Frontal cortex (tissue), 4 donors: ENCODE data around the gene SH3RF3. TPM values are rescaled to one million over a fixed set of nuclear protein-coding genes. Genes with fewer than 3 reads are reported as not detected.
A peak's percentile ranks its signal among the peaks of the same experiment; 100 is the strongest.

Experiments
- DNase-seq, 2 donors: peaks; one replicate each; pipeline ENCODE4 v3.0.0; 2012; ENCODE audit warnings: low spot score in 2 of 2
- FAIRE-seq: peaks from 2 replicates; lab custom pipeline; 2012; peaks lifted over from hg19 to GRCh38; lab: Jason Lieb, UNC
- total RNA-seq: library from RNA; depleted of rRNA; stranded (reverse); fragments of >200 nt; gene quantifications from one replicate; pipeline ENCODE4 v1.2.3, GENCODE V29; 2014
- donor health status: control.
- donor health status: control.
- donor health status: control.

SH3RF3 gene
- total RNA-seq, 1 donor from 2014 or later: 9.0 TPM

DNA sequence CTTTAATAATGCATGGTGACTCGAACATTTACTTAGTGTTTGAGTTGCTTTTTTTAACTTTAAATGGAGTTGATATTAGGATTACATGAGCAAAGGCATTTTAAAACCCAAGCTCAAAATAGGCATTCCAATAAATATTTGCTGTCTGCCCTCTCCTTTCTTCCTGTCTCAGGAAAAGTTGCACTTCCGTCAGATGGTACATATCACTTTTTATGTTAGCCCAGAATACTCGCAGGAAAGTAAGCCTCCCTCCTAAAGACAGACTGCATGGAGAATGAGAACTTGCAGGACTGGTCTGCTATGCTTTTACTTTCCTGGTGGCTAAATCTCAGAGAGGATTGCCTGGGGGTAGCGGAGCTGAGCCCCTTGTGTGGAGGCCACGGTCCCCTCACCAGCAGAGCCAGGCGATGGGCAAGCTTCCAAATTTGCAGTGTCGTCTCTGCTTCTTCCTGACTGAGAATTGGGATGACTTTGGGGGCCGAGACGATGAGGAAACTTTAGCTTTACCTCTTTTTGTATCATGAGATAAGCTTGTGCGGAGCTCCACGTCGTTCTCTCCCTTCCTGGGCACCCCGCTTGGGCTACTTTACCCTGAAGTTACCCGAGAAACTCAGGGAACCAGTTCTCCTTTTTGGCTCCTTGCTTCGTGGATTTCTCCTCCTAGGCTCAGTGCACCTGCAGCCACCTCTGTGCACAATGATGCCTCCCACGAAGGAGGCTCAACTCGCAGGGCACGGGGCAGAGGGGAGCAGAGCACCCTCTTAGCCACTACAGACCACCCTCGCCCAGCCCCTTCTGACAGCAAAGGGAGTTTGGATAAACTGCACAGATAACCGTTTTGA lies 223.3 kb downstream of the SH3RF3 start:
- DNase-seq (peak in 1 of 2 donors; percentile 1), FAIRE-seq (no peak)

DNA sequence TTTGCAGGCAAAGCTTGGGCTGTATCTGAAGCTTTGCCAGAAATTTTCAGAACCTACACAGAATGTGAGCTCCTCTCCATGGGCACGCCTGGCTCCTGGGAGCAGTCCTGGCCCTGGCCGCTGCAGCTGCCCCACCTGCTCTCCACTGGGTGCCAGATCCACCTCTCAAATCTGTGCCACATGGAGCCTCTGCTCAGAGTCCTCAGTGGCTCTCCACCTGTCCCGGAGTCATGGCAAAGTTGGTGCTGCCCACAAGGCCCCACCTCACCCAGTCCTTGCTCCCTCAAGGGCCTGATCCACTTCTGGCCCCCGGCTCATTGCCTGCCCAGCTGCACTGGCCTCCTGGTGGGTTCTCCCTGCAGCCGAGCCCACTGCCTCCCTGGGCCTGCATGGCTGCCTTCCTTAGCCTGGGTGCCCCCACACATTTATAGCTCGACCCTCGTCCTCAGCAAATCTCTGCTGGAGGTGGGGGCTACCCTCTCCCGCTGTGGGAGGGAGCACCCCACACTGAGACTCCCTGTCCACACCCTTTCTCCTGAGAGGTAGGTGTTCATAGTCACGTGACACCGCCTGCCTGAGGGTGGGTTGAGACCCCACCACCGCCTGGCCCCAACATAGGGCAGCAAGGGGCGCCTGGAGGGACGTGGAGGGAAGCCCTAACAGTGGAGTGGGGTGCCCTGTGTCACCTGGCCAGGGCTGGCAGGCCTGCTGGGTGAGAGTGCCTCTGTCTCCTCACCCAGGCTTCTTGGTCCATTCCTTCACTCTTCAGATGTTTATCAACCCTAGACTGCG lies 224.1 kb downstream of the SH3RF3 start:
- DNase-seq: no peak
- FAIRE-seq: no peak

DNA sequence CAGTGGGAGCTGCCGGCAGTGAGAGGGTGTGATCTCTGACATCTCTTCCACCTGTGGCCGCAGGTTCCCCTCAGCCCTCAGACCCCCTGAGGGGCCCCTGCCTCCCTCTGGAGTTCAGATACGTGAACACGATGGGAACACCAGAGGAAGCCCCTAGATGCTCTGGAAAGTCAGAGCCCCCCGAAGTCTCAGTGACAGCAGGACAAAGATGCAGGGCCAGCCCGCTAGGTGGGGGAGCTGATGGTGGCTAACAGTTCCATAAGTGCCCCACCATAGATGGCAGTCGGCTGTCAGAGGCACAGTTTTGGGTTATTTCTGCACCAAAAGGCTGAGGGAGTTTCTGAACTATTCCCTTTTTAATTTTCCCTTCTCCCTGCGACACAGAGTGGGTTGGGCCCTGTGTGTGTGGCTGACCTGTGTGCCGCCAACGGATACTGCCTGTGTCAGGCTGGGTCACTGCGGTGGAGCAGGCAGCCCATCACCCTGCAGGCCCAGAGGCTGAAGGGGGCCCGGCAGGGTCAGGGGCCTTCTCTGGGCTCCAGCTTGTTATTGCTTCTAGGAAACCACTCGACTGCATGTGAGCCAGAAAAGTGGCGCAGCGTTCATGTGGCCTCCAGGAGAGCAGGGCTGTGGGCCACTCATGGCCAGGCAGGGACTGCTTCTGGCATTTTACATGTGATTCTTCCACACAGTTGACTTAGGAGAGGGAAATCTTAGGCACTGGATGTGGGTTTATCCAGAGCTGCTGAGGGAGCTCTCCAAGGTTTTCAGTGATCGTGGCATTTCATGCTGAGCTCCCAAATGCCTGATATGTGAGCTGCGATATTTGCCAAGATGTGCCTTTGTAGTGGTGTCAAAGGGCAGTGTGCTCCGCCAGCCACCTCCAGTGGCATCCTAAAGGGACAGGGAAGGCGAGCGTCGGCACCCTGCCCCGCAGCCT lies 225.1 kb downstream of the SH3RF3 start:
- no peak for DNase-seq
- FAIRE-seq: no peak

DNA sequence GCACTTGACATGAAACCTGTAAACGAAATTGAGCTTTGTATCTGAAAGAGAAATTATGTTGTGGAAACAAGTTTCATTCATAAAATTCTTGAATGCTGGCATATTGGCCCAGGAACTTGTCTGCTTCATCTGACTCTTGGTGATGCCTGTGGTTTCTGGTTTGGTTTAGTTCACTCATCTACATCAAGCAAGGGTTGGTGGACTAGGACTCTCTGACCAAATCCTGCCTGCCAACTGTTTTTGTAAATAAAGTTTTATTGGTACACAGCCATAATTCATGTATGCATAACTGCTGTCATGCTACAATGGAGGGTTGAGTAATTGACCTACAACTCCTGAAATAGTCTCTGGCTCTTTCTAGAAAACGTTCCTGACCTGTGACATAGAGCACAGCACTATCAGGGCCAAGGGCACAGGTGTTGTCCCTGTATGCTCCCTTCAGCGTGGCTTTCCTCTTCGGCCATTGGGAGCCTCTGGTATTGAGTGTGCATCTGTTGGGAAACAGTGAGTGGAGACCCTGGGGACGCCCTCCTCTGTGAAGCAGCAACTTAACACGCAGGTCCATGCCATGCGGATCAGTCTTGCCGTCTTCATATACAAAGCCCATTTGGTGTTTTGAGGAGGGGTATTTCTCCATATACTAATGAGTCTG lies 226.3 kb downstream of the SH3RF3 start:
- FAIRE-seq (no peak), DNase-seq (no peak)

DNA sequence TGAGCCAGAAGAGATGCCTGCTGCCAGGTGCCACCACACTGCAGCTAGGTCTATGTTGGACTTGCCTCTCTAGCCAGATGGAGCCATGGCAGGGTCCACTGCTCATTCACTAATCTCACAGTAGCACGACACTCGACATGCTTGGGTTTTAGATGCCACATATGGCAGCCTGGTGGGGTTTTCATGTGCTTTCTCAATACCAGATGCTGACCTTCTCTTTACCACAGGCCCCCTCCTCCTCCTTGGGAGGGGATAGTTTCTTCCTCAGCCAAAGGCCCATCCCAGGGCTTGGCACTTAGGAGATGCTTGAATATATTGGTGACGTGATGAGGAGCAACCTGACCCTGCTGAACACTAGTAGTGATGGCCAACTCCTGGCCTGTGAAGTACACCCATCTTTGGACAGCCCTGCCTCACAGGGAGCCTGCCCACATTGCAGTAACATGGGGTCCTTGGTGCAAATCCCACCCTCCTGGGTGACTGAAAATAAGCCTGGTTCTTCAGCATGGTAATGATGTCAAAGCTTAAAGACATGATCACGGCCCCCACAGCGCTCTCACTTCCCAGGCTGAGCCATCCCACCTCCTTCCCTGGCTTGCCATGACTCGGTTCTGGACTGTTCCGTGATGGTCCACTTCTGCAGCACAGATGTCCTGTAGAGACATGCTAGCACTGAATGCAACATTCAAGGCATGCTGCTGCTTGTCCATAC lies 227.5 kb downstream of the SH3RF3 start:
- FAIRE-seq (no peak), DNase-seq (no peak)

DNA sequence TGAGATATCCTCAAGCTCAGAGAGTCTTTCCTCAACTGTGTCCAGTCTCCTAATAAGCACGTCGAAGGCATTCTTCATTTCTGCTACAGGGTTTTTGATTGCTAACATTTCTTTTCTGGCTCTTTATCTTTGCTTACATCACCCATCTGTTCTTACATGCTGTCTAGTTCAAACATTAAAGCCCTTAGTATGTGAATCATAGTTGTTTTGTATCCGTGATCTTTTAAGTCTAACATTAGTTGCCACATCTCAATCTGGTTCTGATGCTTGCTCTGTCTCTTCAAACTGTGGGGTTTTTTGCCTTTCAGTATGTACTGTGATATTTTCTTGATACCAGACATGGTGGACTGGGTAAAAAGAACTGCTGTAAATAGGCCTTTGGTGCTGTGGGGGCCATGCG lies 235.2 kb downstream of the SH3RF3 start:
- FAIRE-seq: no peak
- DNase-seq: no peak

DNA sequence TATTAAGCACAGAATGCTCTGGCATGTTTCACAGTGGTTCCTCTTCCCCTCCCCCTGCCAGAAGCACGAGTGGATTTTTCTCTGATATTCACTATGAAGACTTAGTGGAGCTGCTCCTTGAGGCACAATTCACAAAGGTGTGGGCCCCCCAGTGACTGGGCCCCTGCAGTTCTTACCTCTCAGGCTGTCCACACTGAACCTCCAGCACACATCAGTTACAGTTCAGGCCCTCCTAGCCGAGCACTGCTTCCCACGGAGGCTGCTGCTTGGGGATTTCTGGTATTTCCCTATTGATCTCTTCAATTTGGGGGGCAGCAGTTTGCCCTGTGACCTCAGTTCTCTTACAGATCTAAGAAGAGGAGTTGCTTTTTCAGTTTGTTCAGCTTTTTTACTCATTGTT lies 236.1 kb downstream of the SH3RF3 start:
- DNase-seq: no peak

DNA sequence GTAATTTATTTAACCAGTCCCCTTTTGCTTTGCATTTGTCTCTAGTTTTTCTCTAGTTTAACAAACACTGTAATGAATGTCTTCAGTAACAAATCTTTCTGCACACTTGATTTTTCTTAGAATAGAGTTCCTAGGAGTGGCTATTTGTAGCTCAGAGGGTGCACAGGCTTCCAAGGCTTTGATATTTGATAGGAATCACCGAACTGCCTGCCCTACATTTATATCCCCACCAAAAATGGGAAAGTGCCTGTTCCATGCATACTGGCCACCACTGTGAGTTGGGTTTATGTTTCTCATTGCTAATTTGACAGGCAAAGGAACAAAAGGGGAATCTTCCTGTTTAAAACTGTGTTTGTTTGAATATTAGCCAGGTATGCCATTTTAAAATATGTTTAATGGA lies 238.7 kb downstream of the SH3RF3 start:
- DNase-seq: no peak

More for the DNA sequence above, 236.1 kb downstream of the SH3RF3 start:
- FAIRE-seq: no peak

DNA sequence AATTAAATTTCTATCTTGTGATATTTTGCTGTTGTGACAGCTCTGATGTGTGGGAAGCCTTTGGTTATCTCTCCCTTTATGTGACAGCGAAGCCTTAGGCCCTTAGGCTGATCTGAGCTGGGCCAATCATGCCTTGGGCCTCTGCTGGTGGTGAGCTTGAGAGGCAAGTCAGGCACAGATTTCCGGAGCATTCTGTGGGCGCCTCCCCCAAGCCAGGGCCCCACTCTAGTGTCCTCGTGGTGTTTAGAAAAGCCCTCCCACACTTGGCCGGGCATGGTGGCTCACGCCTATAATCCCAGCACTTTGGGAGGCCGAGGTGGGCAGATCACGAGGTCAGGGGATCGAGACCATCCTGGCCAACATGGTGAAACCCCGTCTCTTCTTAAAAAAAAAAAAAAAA lies 239.8 kb downstream of the SH3RF3 start:
- FAIRE-seq (no peak), DNase-seq (no peak)

More for the DNA sequence above, 238.7 kb downstream of the SH3RF3 start:
- FAIRE-seq: no peak

DNA sequence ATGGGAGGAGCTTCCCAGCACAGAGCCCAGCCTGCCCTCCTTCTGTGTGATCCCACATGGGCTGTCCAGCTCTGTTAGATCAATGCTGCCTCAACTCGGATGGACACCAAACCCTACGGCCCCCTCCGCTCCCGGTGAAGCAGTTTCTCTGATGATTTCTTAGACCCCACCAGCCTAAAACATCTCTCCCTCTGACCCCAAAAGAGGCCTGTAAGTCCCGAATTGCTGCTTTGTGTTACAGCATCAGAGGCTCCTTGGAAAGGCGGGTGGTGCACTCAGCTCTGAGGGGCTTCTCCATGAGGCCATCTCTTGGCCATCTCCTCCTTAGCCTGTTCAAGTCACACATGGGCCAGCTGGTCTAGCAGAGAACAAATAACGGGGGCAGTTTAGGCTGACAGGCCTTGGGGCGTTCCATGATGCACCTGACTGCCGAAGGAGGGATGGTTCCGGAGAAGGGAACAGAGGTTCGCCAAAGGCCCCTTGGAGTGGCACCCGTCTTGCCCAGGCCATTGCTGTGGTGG lies 240.7 kb downstream of the SH3RF3 start:
- FAIRE-seq (no peak), DNase-seq (no peak)

DNA sequence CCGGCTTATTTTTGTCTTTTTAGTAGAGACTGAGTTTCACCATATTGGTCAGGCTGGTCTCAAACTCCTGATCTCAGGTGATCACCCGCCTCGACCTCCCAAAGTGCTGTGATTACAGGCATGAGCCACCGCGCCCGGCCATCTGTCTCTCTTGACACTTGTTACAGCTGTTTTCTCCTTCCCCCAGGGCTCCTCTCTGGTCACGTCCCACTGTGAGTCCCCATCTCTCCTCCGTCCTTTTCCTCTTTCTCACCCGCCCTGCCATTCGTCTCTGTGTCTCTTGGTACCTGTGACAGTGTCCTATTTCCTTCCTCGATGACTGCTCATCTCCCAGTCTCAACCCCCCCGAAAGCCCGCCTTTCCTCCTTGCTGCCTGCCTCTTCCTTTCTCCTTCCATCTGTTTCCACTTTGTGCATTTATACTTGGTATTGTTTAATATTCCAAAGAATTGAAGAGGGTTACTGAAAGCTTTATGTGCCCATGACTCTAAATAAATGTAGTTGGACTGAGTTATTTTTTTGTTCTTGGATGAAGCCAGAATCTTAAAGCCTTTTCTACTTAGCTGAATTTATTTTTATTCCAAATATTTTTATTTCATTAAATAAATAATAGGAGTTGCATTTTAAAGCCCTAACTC lies 241.5 kb downstream of the SH3RF3 start:
- DNase-seq (no peak), FAIRE-seq (no peak)

DNA sequence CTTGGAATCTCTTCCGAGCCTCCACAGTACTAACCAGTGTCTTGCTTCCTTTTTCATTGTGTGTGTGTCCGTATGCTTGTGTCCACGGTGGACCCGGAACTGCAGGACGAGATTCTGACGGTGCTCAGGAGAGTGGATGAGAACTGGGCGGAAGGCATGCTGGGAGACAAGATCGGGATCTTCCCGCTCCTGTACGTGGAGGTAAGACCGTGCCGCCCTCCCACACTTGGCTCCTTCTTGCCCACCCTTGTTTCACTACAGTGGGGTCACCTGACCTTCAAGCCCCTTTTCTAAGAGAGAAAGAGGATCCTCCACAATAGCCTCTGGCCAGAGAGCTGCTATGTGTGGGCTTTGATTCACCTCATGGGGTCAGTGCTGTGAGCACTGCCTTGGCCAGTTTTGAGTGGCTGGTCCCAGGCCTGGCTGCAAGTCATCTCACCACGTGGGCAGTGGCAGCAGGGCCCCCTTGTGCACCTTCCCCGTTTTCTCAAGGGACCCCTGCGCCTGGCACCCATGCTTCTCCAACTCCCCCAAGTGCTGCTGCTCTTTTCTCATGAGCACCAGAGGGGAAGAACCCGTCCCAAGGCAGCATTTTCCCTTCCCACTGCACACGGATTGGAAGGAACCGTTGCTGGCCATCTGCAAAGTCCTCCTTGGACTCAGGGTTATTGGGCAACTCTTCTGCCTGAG lies 242.6 kb downstream of the SH3RF3 start:
- FAIRE-seq (no peak), DNase-seq (no peak)

DNA sequence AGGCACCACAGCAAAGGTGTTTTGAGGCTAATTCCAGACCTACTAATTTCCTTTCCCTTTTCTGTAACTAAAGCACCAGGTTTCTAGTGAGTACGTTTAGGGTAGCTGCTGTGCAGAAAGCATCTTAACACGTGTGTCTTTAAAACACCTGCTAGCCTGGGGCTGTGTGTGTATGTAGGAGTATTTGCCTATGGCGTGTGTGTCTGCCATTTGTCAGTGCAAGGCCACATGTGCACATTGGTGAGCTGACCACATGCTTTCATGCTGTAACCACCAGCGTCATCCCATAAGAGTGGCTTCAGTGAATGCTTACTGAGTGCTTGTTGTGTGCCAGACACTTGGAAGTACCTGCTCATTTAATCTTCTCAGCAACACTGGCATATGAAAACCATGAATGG lies 243.2 kb downstream of the SH3RF3 start:
- no peak for FAIRE-seq
- DNase-seq: no peak

DNA sequence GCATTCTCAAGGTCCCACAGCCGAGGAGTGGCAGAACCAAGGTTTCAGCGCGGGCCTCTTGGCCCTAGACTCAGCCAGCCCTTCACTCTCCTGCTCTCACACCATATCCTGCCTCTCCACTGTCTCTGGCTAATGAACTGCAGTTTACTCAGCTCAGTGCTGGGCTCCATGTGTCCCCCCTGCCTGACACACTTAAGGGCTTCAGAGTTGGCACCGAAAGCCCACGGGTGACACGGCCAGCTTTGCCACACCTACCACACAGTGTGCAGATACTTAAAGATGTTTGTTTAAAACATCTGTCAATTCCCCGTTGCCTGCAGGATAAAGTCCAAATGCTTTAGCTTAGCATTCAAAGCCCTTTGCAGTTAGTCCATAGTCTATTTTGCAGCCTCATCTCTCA lies 243.6 kb downstream of the SH3RF3 start:
- FAIRE-seq (no peak), DNase-seq (no peak)

DNA sequence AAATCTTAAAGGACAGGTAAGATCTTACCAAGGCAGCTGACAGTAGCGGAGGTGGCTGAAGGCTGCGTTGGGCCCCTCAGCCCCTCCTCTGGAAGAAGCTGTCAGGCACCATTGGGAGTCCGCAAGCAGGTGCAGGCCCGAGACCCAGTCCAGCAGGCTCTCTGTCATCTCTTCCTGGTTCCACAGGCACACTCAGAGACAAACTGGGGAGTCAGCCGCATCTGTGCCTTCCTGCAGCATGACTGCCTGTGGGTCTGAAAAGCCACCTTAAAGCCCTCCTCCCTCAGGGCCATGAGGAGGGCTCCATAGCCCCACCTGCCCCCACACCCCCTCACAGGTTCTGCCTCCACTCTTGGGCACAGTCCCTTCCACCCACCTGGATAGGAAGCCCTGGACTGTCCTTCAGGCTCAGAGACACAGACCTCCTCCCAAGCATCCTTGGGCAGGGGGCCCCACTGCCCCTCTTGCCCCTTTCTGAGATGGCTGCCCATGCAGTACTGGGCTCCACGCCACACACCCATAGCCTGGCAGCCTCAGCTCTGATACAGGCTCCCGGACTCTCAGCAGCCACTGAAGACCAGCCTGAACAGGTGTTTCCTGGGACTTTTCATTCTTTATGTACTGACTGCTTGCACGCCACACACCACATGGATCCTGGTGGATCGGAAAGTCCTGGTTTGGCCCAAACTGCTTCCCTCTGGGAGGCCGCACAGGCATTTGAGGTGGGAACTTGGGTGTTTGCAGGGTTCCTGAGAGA lies 245.0 kb downstream of the SH3RF3 start:
- FAIRE-seq (no peak), DNase-seq (no peak)

DNA sequence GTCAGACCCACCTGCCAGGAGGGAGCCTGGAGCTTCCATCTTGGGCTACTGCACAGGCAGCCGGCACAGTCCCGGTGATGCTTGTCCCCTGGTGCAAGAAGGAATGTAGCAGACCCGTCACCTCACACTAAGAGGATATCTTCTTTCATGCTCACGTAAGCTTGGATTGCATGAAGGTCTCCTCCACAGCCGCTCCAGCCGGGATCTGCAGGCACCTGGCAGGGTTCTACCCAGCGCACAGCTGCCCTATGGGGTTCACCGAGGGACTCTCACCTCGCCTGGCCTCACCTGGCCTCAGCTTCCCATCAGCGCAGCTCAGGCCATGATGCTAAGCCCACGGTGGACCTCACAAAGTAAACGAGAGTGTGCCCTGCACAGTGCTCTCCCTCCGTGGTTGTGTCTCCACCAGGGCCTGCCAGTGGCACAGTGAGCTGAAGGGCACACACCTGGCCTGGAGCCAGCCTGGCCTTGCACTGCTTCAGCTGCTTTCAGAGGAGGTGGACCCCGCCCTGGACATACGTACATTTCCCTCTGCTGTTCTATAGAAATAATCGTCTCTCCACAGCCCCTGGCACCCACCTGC lies 245.6 kb downstream of the SH3RF3 start:
- DNase-seq: no peak
- FAIRE-seq: no peak

DNA sequence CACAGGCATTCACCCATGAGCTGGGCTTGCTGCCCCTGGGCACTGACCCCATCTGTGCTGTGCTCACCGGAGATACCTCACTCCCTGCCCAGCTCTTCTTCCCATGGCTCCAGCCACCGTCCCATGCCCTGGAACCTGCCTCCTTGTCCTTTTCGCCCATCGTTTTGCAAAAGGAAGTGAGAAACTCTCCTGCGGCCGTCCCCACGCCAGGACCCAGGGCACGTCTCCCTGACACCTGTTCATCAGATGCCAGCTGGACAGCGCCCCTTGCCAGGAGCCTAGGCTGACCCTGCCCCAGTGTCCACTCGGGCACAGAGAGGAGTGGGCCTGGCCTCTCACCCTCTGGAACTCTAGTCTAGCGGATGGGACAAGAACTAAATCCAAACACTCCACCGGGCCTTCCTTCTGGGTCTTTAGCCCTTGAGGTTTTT lies 246.1 kb downstream of the SH3RF3 start:
- DNase-seq (no peak), FAIRE-seq (no peak)
